CD8-positive, alpha-beta memory T cell (primary cell): ENCODE measurements around the gene MTR. TPM values are rescaled to one million over a fixed set of nuclear protein-coding genes. Genes with fewer than 3 reads are reported as not detected.

Source experiments
- CTCF ChIA-PET: fragments of 350-600 bp; sonication (Branson Sonifier 250); formaldehyde crosslinking; loops from one replicate; lab custom pipeline; 2021; ENCODE audit warnings: antibody characterized with exemption; lab: Charles Lee
- POLR2A ChIA-PET: fragments of 350-600 bp; sonication (Branson Sonifier 250); formaldehyde crosslinking; loops from one replicate; lab custom pipeline; 2021; ENCODE audit warnings: antibody characterized with exemption; lab: Charles Lee
- DNase-seq, 5 donors: peaks; one replicate each; pipeline versions ENCODE4 v3.0.0 to v3.0.0-alpha.2; 2020 to 2022; ENCODE audit warnings: mixed read lengths in 1 of 5
- H3K27ac ChIP-seq: one replicate; pipeline ENCODE4 v1.7.0; 2013; ENCODE audit warnings: low read depth, mild to moderate bottlenecking, low read length, moderate library complexity
- H3K27me3 ChIP-seq: 2 replicates; pipeline ENCODE4 v1.7.0; 2013; ENCODE audit warnings: low read length, mild to moderate bottlenecking; ENCODE audit not compliant: insufficient read depth, poor library complexity, severe bottlenecking
- H3K36me3 ChIP-seq: 2 replicates; pipeline ENCODE4 v1.7.0; 2013; ENCODE audit warnings: mild to moderate bottlenecking, low read length, moderate library complexity; ENCODE audit not compliant: insufficient read depth
- H3K4me1 ChIP-seq: 2 replicates; pipeline ENCODE4 v1.7.0; 2013; ENCODE audit warnings: mild to moderate bottlenecking, low read length, moderate library complexity; ENCODE audit not compliant: insufficient read depth
- H3K4me3 ChIP-seq: 2 replicates; pipeline ENCODE4 v1.7.0; 2013; ENCODE audit warnings: mild to moderate bottlenecking, low read length
- H3K9me3 ChIP-seq: 2 replicates; pipeline ENCODE4 v1.7.0; 2013; ENCODE audit warnings: mild to moderate bottlenecking, low read length
- H3K27ac Mint-ChIP-seq, 8 donors: one replicate each; pipeline ENCODE4 v1.8.0; 2020 to 2021; ENCODE audit warnings: mixed read lengths in 8 of 8, mild to moderate bottlenecking in 6 of 8, inconsistent platforms in 3 of 8, moderate library complexity in 3 of 8
- H3K27me3 Mint-ChIP-seq, 2 donors: one replicate each; pipeline ENCODE4 v1.8.0; 2020 to 2021; ENCODE audit warnings: mixed read lengths in 2 of 2, mild to moderate bottlenecking in 1 of 2, moderate library complexity in 1 of 2
- H3K36me3 Mint-ChIP-seq, 3 donors: one replicate each; pipeline ENCODE4 v1.8.0; 2020 to 2021; ENCODE audit warnings: mixed read lengths in 3 of 3, inconsistent platforms in 1 of 3, mild to moderate bottlenecking in 1 of 3
- H3K4me1 Mint-ChIP-seq, 3 donors: one replicate each; pipeline ENCODE4 v1.8.0; 2020 to 2021; ENCODE audit warnings: mixed read lengths in 3 of 3, inconsistent platforms in 1 of 3, mild to moderate bottlenecking in 1 of 3
- H3K4me3 Mint-ChIP-seq, 7 donors: one replicate each; pipeline ENCODE4 v1.8.0; 2020 to 2021; ENCODE audit warnings: mixed read lengths in 7 of 7, mild to moderate bottlenecking in 6 of 7, moderate library complexity in 4 of 7, inconsistent platforms in 2 of 7
- H3K9me3 Mint-ChIP-seq, 5 donors: one replicate each; pipeline ENCODE4 v1.8.0; 2020 to 2022; ENCODE audit warnings: mixed read lengths in 5 of 5, mild to moderate bottlenecking in 3 of 5, moderate library complexity in 2 of 5, inconsistent platforms in 1 of 5
- polyA plus RNA-seq: library from polyadenylated mRNA; unstranded; fragments of 300-500 nt; fragmentation: Illumina TruSeq; gene quantifications from one replicate; pipeline ENCODE4 v1.2.3, GENCODE V29; 2021
- total RNA-seq, 2 experiments: library from RNA; stranded (reverse); gene quantifications; one replicate each; pipeline ENCODE4 v1.2.3, GENCODE V29; 2021

MTR gene
- total and polyA plus RNA-seq, 3 experiments from 2014 or later: 21.1 to 52.8 (median 48.0) TPM

DNA sequence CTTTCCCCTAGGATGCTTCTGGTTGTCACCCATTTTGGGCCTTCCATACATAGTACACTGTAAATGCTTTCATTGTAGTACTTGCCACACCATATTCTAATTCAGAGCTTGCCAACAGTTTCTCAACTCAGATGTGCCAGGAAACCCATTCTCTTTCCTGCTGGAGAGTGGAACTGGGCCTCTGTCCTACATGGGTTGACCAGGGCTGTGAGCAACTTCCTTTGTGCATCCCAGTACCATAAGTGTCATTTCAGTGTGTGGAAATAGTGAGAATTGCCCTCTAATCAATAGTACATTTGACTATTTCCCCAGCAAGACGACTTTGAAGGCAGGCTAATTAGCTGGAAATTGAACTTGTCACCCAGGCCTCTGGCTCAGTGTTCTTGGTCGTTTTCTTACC is 74.8 kb downstream of the MTR start:
- H3K36me3 ChIP-seq: peaks cover 35% of the 10 kb centered on the region
- H3K27me3 ChIP-seq: no peaks in the 10 kb centered on the region
- ChIA-PET CTCF (no interaction called here), POLR2A (no interaction called here)
- H3K4me3 Mint-ChIP-seq: no peak overlapping the region
- no peaks in the 10 kb centered on the region for H3K4me1 ChIP-seq
- no peak overlapping the region for H3K27ac Mint-ChIP-seq
- H3K36me3 Mint-ChIP-seq: peaks cover 23 to 89% (median 45%) of the 10 kb centered on the region in 3 donors
- H3K9me3 Mint-ChIP-seq: no peaks in the 10 kb centered on the region
- H3K27me3 Mint-ChIP-seq: no peaks in the 10 kb centered on the region
- no peaks in the 10 kb centered on the region for H3K9me3 ChIP-seq
- no peak overlapping the region for H3K4me3 ChIP-seq
- DNase-seq: no peak
- peaks cover 0 to 3% (median 0%) of the 10 kb centered on the region in 3 donors for H3K4me1 Mint-ChIP-seq
- H3K27ac ChIP-seq: no peak overlapping the region

GRCh38 chr1:236870721-236871120 is 75.6 kb downstream of the MTR start:
- H3K9me3 ChIP-seq: no peaks in the 10 kb centered on the region
- no peak for DNase-seq
- peaks cover 23 to 89% (median 42%) of the 10 kb centered on the region in 3 donors for H3K36me3 Mint-ChIP-seq
- no peaks in the 10 kb centered on the region for H3K27me3 ChIP-seq
- CTCF ChIA-PET: no interaction called here
- H3K36me3 ChIP-seq: peaks cover 27% of the 10 kb centered on the region
- H3K4me1 Mint-ChIP-seq: peaks cover 0 to 3% (median 0%) of the 10 kb centered on the region in 3 donors
- H3K4me3 ChIP-seq: no peak overlapping the region
- no peaks in the 10 kb centered on the region for H3K27me3 Mint-ChIP-seq
- H3K4me1 ChIP-seq: no peaks in the 10 kb centered on the region
- no peak overlapping the region for H3K4me3 Mint-ChIP-seq
- POLR2A ChIA-PET: no interaction called here
- no peaks in the 10 kb centered on the region for H3K9me3 Mint-ChIP-seq
- no peak overlapping the region for H3K27ac ChIP-seq
- peak overlapping the region in 1 of 8 donors; percentile 11 for H3K27ac Mint-ChIP-seq

- Mint-ChIP-seq H3K4me1 (peaks cover 0 to 3% (median 0%) of the 10 kb centered on the region in 3 donors), H3K36me3 (peaks cover 26 to 89% (median 47%) of the 10 kb centered on the region in 3 donors), H3K4me3 (no peak overlapping the region), H3K27me3 (no peaks in the 10 kb centered on the region), H3K27ac (peak overlapping the region in 1 of 8 donors; percentile 47), H3K9me3 (no peaks in the 10 kb centered on the region)
- Histone ChIP-seq H3K9me3 (no peaks in the 10 kb centered on the region), H3K36me3 (peaks cover 31% of the 10 kb centered on the region), H3K4me3 (no peak overlapping the region), H3K4me1 (no peaks in the 10 kb centered on the region), H3K27me3 (no peaks in the 10 kb centered on the region), H3K27ac (no peak overlapping the region)
- DNase-seq: no peak
- ChIA-PET CTCF (no interaction called here), POLR2A (no interaction called here)
Observed at GRCh38 chr1:236872075-236872666, 77.1 kb downstream of the MTR start.

DNA sequence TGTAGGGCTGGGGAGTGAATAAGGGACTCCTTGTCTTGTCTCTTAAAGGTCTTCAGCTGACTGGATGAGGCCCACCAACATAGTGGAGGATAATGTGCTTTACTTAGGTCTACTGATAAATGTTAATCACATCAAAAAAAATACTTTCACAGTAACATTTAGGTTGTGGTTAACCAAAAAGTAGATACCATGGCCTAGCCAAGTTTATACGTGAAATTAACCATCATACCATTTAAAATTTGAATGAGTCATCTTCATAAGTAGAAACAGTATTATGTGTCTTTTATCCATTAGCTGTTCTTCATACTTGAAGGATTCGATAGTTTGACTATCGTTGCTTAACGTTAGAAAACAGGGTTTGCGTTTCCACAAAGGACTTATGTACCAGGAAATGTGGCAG is 80.9 kb downstream of the MTR start:
- peak overlapping the region in 2 of 8 donors; percentile 10 to 19 for H3K27ac Mint-ChIP-seq
- ChIA-PET POLR2A (no interaction called here), CTCF (no interaction called here)
- H3K4me1 ChIP-seq: no peaks in the 10 kb centered on the region
- no peak overlapping the region for H3K4me3 ChIP-seq
- no peaks in the 10 kb centered on the region for H3K9me3 ChIP-seq
- H3K4me1 Mint-ChIP-seq: no peaks in the 10 kb centered on the region
- no peak overlapping the region for H3K4me3 Mint-ChIP-seq
- H3K27me3 Mint-ChIP-seq: no peaks in the 10 kb centered on the region
- H3K36me3 ChIP-seq: peaks cover 17% of the 10 kb centered on the region
- no peaks in the 10 kb centered on the region for H3K9me3 Mint-ChIP-seq
- H3K27me3 ChIP-seq: no peaks in the 10 kb centered on the region
- DNase-seq: no peak
- H3K27ac ChIP-seq: no peak overlapping the region
- H3K36me3 Mint-ChIP-seq: peaks cover 5 to 87% (median 39%) of the 10 kb centered on the region in 3 donors

DNA sequence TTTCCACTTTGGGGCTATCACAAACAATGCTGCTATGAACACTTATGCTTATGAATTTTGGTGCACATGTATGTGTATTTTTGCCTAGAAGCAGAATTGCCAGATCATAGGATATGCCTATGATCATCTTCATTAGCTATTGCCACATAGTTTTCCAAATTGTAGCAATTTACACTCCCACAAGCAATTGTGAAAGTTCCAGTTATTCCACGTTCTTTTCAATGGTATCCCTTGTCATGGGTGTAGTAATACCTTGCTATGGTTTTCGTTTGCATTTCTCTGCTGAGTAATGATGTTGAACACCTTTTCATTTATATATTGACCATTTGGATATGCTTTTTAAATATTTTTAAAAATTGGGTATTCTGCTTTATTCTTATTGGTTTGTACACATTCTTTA is 82.6 kb downstream of the MTR start:
- Mint-ChIP-seq H3K4me1 (no peaks in the 10 kb centered on the region), H3K9me3 (no peaks in the 10 kb centered on the region), H3K27ac (no peak overlapping the region), H3K4me3 (no peak overlapping the region), H3K36me3 (peaks cover 3 to 83% (median 31%) of the 10 kb centered on the region in 3 donors), H3K27me3 (no peaks in the 10 kb centered on the region)
- H3K27ac ChIP-seq: no peak overlapping the region
- H3K9me3 ChIP-seq: no peaks in the 10 kb centered on the region
- ChIA-PET CTCF (no interaction called here), POLR2A (no interaction called here)
- H3K4me3 ChIP-seq: no peak overlapping the region
- H3K36me3 ChIP-seq: peaks cover 14% of the 10 kb centered on the region
- no peaks in the 10 kb centered on the region for H3K27me3 ChIP-seq
- H3K4me1 ChIP-seq: no peaks in the 10 kb centered on the region
- no peak for DNase-seq

DNA sequence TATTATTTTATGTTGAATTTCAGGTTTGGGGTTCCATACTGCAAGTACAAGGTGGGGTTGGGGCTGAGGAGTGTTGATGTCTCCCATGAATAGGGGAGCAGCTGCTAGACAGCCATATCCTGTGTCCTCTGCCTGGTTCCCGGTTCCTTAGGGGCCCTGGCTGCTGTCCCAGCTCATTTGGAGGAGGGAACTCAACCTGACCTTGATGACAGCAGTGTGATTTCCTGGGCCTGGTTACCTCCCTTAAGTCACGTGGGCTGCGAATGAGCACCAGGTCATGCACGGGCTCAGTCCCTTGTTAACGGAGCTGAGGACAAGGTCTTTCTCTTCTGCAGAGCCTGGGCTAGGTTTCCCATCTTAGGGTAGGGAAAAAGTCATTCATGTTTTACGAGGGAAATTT is 85.1 kb downstream of the MTR start:
- Mint-ChIP-seq H3K4me3 (no peak overlapping the region), H3K27me3 (no peaks in the 10 kb centered on the region), H3K9me3 (no peaks in the 10 kb centered on the region), H3K4me1 (no peaks in the 10 kb centered on the region), H3K27ac (peak overlapping the region in 1 of 8 donors; percentile 42), H3K36me3 (peaks cover 3 to 85% (median 22%) of the 10 kb centered on the region in 3 donors)
- Histone ChIP-seq H3K4me1 (no peaks in the 10 kb centered on the region), H3K27ac (no peak overlapping the region), H3K9me3 (no peaks in the 10 kb centered on the region), H3K4me3 (no peak overlapping the region), H3K36me3 (peaks cover 14% of the 10 kb centered on the region), H3K27me3 (no peaks in the 10 kb centered on the region)
- CTCF ChIA-PET: no interaction called here
- POLR2A ChIA-PET: no interaction called here
- DNase-seq: no peak

DNA sequence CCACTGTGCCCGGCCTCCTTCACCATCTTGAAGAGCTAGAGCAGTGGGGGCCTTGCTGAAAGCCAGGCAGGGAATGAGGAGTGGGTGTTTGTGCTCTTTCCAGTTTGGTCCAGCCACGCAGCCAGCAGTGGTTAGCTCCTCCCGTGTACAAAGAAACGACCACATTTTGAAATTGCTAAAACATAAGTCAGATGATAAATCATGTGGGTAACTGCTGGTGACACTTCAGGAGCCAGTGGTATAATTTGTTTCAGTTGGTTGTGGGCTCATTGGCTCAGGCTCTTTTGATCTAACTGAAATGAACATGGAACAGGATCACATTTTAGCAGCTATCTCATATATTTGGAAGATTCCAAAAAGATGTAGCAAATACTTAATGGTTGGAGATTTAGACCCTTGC is 87.6 kb downstream of the MTR start:
- CTCF ChIA-PET: no interaction called here
- no peaks in the 10 kb centered on the region for H3K9me3 Mint-ChIP-seq
- POLR2A ChIA-PET: no interaction called here
- peak overlapping the region in 1 of 7 donors; percentile 51 for H3K4me3 Mint-ChIP-seq
- Histone ChIP-seq H3K4me1 (no peaks in the 10 kb centered on the region), H3K27me3 (no peaks in the 10 kb centered on the region), H3K36me3 (peaks cover 28% of the 10 kb centered on the region), H3K4me3 (no peak overlapping the region), H3K27ac (no peak overlapping the region), H3K9me3 (no peaks in the 10 kb centered on the region)
- no peaks in the 10 kb centered on the region for H3K4me1 Mint-ChIP-seq
- H3K27me3 Mint-ChIP-seq: no peaks in the 10 kb centered on the region
- no peak for DNase-seq
- H3K36me3 Mint-ChIP-seq: peaks cover 15 to 85% (median 23%) of the 10 kb centered on the region in 3 donors
- H3K27ac Mint-ChIP-seq: no peak overlapping the region

GRCh38 chr1:236886199-236886598 is 91.1 kb downstream of the MTR start:
- H3K36me3 ChIP-seq: peaks cover 32% of the 10 kb centered on the region
- no peak overlapping the region for H3K4me3 ChIP-seq
- H3K36me3 Mint-ChIP-seq: peaks cover 21 to 91% (median 39%) of the 10 kb centered on the region in 3 donors
- no peak for DNase-seq
- no peaks in the 10 kb centered on the region for H3K9me3 Mint-ChIP-seq
- H3K27me3 ChIP-seq: no peaks in the 10 kb centered on the region
- ChIA-PET CTCF (interaction anchor here (0.8 kb wide), 1 partner anchor 18 kb away, joined by 3 read pairs; no protein-coding TSS in a partner anchor), POLR2A (no interaction called here)
- no peak overlapping the region for H3K27ac ChIP-seq
- H3K4me1 ChIP-seq: no peaks in the 10 kb centered on the region
- H3K4me3 Mint-ChIP-seq: no peak overlapping the region
- H3K27ac Mint-ChIP-seq: peak overlapping the region in 1 of 8 donors; percentile 20
- no peaks in the 10 kb centered on the region for H3K27me3 Mint-ChIP-seq
- H3K4me1 Mint-ChIP-seq: no peaks in the 10 kb centered on the region
- H3K9me3 ChIP-seq: no peaks in the 10 kb centered on the region
